ENCODE measurements around the gene B4GALNT2.
"Not testable (repeated sequence)": the region's sequence is repeated elsewhere in the genome, so short reads cannot be mapped to it uniquely, and the experiment has no call there.

- TF ChIP-seq, protein P1, sequence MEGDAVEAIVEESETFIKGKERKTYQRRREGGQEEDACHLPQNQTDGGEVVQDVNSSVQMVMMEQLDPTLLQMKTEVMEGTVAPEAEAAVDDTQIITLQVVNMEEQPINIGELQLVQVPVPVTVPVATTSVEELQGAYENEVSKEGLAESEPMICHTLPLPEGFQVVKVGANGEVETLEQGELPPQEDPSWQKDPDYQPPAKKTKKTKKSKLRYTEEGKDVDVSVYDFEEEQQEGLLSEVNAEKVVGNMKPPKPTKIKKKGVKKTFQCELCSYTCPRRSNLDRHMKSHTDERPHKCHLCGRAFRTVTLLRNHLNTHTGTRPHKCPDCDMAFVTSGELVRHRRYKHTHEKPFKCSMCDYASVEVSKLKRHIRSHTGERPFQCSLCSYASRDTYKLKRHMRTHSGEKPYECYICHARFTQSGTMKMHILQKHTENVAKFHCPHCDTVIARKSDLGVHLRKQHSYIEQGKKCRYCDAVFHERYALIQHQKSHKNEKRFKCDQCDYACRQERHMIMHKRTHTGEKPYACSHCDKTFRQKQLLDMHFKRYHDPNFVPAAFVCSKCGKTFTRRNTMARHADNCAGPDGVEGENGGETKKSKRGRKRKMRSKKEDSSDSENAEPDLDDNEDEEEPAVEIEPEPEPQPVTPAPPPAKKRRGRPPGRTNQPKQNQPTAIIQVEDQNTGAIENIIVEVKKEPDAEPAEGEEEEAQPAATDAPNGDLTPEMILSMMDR (IDR thresholded peaks at IDR 0.05; ENCODE audit: low read length), result not testable (repeated sequence)
- TF ChIP-seq EZH2 (optimal IDR thresholded peaks at IDR 0.05; ENCODE audit: low read depth, low read length); EZH2phosphoT487 (IDR thresholded peaks at IDR 0.05; ENCODE audit: low read length): not testable (repeated sequence)
Observed at GRCh38 chr17:49170711-49171110, 38.1 kb downstream of the B4GALNT2 start.

Data from MM.1S (cell line).